C4-2B (cell line): Measurements from ENCODE around the gene TEX52.

ENCODE experiments used
- ZFX ChIP-seq: fragments of 450-650 bp; IDR thresholded peaks from 2 replicates; pipeline ENCODE4 v1.6.1; 2017
- TF ChIP-seq, protein P1 (sequence below): fragments of 450-650 bp; conservative IDR thresholded peaks from 2 replicates; pipeline ENCODE4 v1.5.1; 2017; ENCODE audit warnings: mild to moderate bottlenecking

DNA sequence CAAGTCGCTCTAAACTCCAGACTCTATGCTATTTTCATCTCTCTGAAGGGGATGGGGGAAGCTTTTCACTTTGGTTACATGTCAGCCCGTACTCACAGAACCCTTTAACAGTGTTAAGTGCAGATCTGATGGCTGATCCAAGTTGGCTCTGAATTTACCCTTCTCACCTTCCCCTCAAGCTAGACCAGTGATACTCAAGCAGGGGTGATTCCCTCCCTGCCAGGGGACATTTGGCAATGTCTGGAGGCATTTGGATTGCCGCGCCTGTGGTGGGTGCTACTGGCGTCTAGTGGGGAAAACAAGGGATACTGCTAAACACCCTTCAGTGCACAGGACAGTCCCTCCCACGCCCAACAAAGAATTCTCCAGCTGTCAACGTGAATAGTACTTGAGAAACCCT lies 6.0 kb upstream of the TEX52 start:
- TF ChIP-seq, protein P1, sequence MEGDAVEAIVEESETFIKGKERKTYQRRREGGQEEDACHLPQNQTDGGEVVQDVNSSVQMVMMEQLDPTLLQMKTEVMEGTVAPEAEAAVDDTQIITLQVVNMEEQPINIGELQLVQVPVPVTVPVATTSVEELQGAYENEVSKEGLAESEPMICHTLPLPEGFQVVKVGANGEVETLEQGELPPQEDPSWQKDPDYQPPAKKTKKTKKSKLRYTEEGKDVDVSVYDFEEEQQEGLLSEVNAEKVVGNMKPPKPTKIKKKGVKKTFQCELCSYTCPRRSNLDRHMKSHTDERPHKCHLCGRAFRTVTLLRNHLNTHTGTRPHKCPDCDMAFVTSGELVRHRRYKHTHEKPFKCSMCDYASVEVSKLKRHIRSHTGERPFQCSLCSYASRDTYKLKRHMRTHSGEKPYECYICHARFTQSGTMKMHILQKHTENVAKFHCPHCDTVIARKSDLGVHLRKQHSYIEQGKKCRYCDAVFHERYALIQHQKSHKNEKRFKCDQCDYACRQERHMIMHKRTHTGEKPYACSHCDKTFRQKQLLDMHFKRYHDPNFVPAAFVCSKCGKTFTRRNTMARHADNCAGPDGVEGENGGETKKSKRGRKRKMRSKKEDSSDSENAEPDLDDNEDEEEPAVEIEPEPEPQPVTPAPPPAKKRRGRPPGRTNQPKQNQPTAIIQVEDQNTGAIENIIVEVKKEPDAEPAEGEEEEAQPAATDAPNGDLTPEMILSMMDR: no peak
- TF ChIP-seq ZFX: no peak
